Heart left ventricle (tissue), 13 donors: ENCODE results near the gene TRIM14.

Experiments used
- CTCF ChIP-seq, 12 donors: fragments of 200-600 bp; sonication (generic) in 4 of 12; IDR thresholded peaks; one replicate each; pipeline versions ENCODE4 v1.5.0 to v1.8.0; 2018 to 2022; ENCODE audit warnings: antibody characterized with exemption in 12 of 12, mild to moderate bottlenecking in 5 of 12
- POLR2A ChIP-seq, 2 donors: fragments of 450-650 bp; IDR thresholded peaks; one replicate each; pipeline ENCODE4 v1.6.1; 2017; ENCODE audit warnings: antibody characterized with exemption in 2 of 2, mild to moderate bottlenecking in 2 of 2, moderate library complexity in 2 of 2
- donor health status: ischemic (EF 13 %, LVEDD 7.1; RV severe dilation, severe dysfunction).
- donor health status: DM: no; HTN: yes; CAD: no.
- donor health status: DM: no; HTN: no; CAD: no.
- donor health status: ischemic (EF 25% LVEDD 6.9; RV normal size, moderate dysfunction).
- donor health status: ischemic (EF 25% LVEDD 5.7; RV mildly dilated, moderate dysfunction).
- donor health status: ischemic (EF 35%, LVEDD 5.7; RV mildly dilated, moderate dysfunction).
- donor health status: nonischemic (EF 11% LVEDD 7.7; RV severe dilation, severe dysfunction).
- donor health status: DM: yes; HTN: yes; CAD: no.
- donor health status: PGD.
- donor health status: ischemic (EF 29% LVEDD 5.4; RV normal size, mild dysfunction).
- donor health status: nonischemic (EF 23%, LVEDD 6.1; RV moderate dilation, normal function).

- TF ChIP-seq CTCF (IDR thresholded peaks at IDR 0.05) (no peak), POLR2A (IDR thresholded peaks at IDR 0.05) (no peak)
Measured at GRCh38 chr9:98070704-98071103, 48.3 kb downstream of the TRIM14 start.
